OCI-LY1 (cell line): ENCODE measurements around the gene BCR.
"Not testable (repeated sequence)": the region's sequence is repeated elsewhere in the genome, so short reads cannot be mapped to it uniquely, and the experiment has no call there.

Experiments used
- H2AFZ ChIP-seq: fragments of 200-600 bp; sonication (generic), shearing (Covaris generic); 2 replicates; pipeline ENCODE4 v1.6.0; 2014; ENCODE audit warnings: antibody characterized with exemption, mild to moderate bottlenecking, low read length
- H3F3A ChIP-seq: fragments of 200-600 bp; sonication (generic), shearing (Covaris generic); 2 replicates; pipeline ENCODE4 v1.6.0; 2014; ENCODE audit warnings: mild to moderate bottlenecking, antibody characterized with exemption, low read length, moderate library complexity; ENCODE audit not compliant: insufficient read depth
- H3K27ac ChIP-seq: fragments of 200-600 bp; sonication (generic); 2 replicates; pipeline ENCODE4 v1.5.1; 2014; ENCODE audit warnings: low read length, mixed run types, mild to moderate bottlenecking, low read depth; ENCODE audit not compliant: poor library complexity, severe bottlenecking
- H3K27me3 ChIP-seq: fragments of 200-600 bp; sonication (generic); 2 replicates; pipeline ENCODE4 v1.6.0; 2014; ENCODE audit warnings: antibody characterized with exemption, mild to moderate bottlenecking, low read length, moderate library complexity; ENCODE audit not compliant: insufficient read depth
- H3K36me3 ChIP-seq: fragments of 200-600 bp; sonication (generic); 2 replicates; pipeline ENCODE4 v1.6.1; 2014; ENCODE audit warnings: mild to moderate bottlenecking, antibody characterized with exemption, low read length, moderate library complexity, mixed read lengths; ENCODE audit not compliant: insufficient read depth
- H3K4me1 ChIP-seq: fragments of 200-600 bp; sonication (generic); 2 replicates; pipeline ENCODE4 v1.5.1; 2014; ENCODE audit warnings: mild to moderate bottlenecking, low read length, moderate library complexity; ENCODE audit not compliant: insufficient read depth, severe bottlenecking
- H3K4me2 ChIP-seq: fragments of 200-600 bp; sonication (generic), shearing (Covaris generic); 2 replicates; pipeline ENCODE4 v1.6.1; 2014; ENCODE audit warnings: low read length
- H3K4me3 ChIP-seq: fragments of 200-600 bp; sonication (generic); 2 replicates; pipeline ENCODE4 v1.5.1; 2014; ENCODE audit warnings: low read length, low read depth, mild to moderate bottlenecking, mixed read lengths; ENCODE audit not compliant: poor library complexity, severe bottlenecking
- H3K79me2 ChIP-seq: fragments of 200-600 bp; shearing (Covaris generic); 2 replicates; pipeline ENCODE4 v1.6.1; 2016; ENCODE audit warnings: mixed run types, low read length, mixed read lengths; ENCODE audit not compliant: insufficient read depth
- H3K9ac ChIP-seq: fragments of 200-600 bp; sonication (generic), shearing (Covaris generic); 2 replicates; pipeline ENCODE4 v1.6.1; 2014; ENCODE audit warnings: mild to moderate bottlenecking, low read length, mixed read lengths
- H3K9me2 ChIP-seq: fragments of 200-600 bp; sonication (generic), shearing (Covaris generic); 2 replicates; pipeline ENCODE4 v1.6.1; 2014; ENCODE audit warnings: low read depth, mild to moderate bottlenecking, low read length, mixed read lengths
- H3K9me3 ChIP-seq: fragments of 200-600 bp; shearing (Covaris generic); 2 replicates; pipeline ENCODE4 v1.6.1; 2014; ENCODE audit warnings: low read length, mixed read lengths
- H4K20me1 ChIP-seq: fragments of 200-600 bp; sonication (generic), shearing (Covaris generic); 2 replicates; pipeline ENCODE4 v1.6.0; 2016; ENCODE audit warnings: mild to moderate bottlenecking, low read length; ENCODE audit not compliant: insufficient read depth
- EZH2 ChIP-seq: fragments of 200-600 bp; sonication (generic), shearing (Covaris generic); IDR thresholded peaks from 2 replicates; pipeline ENCODE4 v1.8.0; 2017; ENCODE audit warnings: borderline replicate concordance, mixed run types, mild to moderate bottlenecking, antibody characterized with exemption, low read length, moderate library complexity, mixed read lengths
- TF ChIP-seq, protein P1 (sequence below): fragments of 200-600 bp; sonication (generic), shearing (Covaris generic); IDR thresholded peaks from 2 replicates; pipeline ENCODE4 v1.5.1; 2017; ENCODE audit warnings: mild to moderate bottlenecking, antibody characterized with exemption, low read length, moderate library complexity, mixed read lengths

BCR gene

GRCh38 chr22:23310443-23311097, 130.3 kb downstream of the BCR start:
- H3F3A ChIP-seq, H3K4me2 ChIP-seq, H3K9me2 ChIP-seq, H3K4me3 ChIP-seq, H2AFZ ChIP-seq, H3K9ac ChIP-seq, H3K79me2 ChIP-seq, H3K9me3 ChIP-seq, H3K27me3 ChIP-seq, H4K20me1 ChIP-seq, H3K27ac ChIP-seq, H3K4me1 ChIP-seq: not testable (repeated sequence)
- peaks cover 38% of the 10 kb centered on the region; the same call in 1 of the 2 replicates for H3K36me3 ChIP-seq

GRCh38 chr22:23311635-23312420, 131.5 kb downstream of the BCR start:
- H3K4me1 ChIP-seq, H3K27ac ChIP-seq, H2AFZ ChIP-seq, H3K4me3 ChIP-seq, H3K9ac ChIP-seq, H3F3A ChIP-seq, H3K9me3 ChIP-seq, H4K20me1 ChIP-seq, H3K4me2 ChIP-seq, H3K79me2 ChIP-seq, H3K27me3 ChIP-seq, H3K9me2 ChIP-seq: not testable (repeated sequence)
- H3K36me3 ChIP-seq: peaks cover 33% of the 10 kb centered on the region; the same call in 1 of the 2 replicates

- Histone ChIP-seq H3K4me1 (no peaks in the 10 kb centered on the region), H3K27ac (no peak overlapping the region), H3K9me2 (no peaks in the 10 kb centered on the region), H4K20me1 (no peaks in the 10 kb centered on the region), H3K9ac (no peak overlapping the region), H3F3A (no peaks in the 10 kb centered on the region), H3K79me2 (no peaks in the 10 kb centered on the region), H3K36me3 (peaks cover 30% of the 10 kb centered on the region; the same call in 1 of the 2 replicates), H2AFZ (no peak overlapping the region), H3K27me3 (no peaks in the 10 kb centered on the region), H3K4me2 (no peak overlapping the region), H3K4me3 (no peak overlapping the region), H3K9me3 (no peaks in the 10 kb centered on the region)
- TF ChIP-seq, protein P1, sequence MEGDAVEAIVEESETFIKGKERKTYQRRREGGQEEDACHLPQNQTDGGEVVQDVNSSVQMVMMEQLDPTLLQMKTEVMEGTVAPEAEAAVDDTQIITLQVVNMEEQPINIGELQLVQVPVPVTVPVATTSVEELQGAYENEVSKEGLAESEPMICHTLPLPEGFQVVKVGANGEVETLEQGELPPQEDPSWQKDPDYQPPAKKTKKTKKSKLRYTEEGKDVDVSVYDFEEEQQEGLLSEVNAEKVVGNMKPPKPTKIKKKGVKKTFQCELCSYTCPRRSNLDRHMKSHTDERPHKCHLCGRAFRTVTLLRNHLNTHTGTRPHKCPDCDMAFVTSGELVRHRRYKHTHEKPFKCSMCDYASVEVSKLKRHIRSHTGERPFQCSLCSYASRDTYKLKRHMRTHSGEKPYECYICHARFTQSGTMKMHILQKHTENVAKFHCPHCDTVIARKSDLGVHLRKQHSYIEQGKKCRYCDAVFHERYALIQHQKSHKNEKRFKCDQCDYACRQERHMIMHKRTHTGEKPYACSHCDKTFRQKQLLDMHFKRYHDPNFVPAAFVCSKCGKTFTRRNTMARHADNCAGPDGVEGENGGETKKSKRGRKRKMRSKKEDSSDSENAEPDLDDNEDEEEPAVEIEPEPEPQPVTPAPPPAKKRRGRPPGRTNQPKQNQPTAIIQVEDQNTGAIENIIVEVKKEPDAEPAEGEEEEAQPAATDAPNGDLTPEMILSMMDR: no peak
- TF ChIP-seq EZH2: no peak
Observed at GRCh38 chr22:23313791-23314567, 133.7 kb downstream of the BCR start.

DNA sequence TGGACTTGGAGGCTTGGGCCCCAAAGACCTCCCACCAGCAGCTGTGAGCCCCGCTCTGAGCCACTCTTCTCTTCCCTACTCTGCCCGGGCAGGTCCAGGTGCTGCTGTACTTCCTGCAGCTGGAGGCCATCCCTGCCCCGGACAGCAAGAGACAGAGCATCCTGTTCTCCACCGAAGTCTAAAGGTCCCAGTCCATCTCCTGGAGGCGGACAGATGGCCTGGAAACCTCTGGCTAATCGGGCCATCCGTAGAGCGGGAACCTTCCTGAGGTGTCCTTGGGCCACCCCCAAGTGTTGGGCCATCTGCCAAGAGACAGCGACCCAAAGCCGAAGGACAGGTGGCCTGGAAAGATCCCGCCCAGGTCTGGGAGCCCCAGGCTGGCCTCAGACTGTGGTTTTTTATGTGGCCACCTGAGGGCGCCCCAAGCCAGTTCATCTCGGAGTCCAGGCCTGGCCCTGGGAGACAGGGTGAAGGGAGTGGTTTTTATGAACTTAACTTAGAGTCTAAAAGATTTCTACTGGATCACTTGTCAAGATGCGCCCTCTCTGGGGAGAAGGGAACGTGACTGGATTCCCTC, 135.1 kb downstream of the BCR start:
- no peak overlapping the region for H3K4me3 ChIP-seq
- H3F3A ChIP-seq: no peaks in the 10 kb centered on the region
- H3K9me2 ChIP-seq: no peaks in the 10 kb centered on the region
- H4K20me1 ChIP-seq: no peaks in the 10 kb centered on the region
- H3K9ac ChIP-seq: no peak overlapping the region
- no peaks in the 10 kb centered on the region for H3K27me3 ChIP-seq
- H3K27ac ChIP-seq: no peak overlapping the region
- H3K4me1 ChIP-seq: no peaks in the 10 kb centered on the region
- no peak overlapping the region for H2AFZ ChIP-seq
- H3K36me3 ChIP-seq: peaks cover 30% of the 10 kb centered on the region; the same call in 1 of the 2 replicates
- H3K9me3 ChIP-seq: no peaks in the 10 kb centered on the region
- H3K4me2 ChIP-seq: no peak overlapping the region
- H3K79me2 ChIP-seq: no peaks in the 10 kb centered on the region
- TF ChIP-seq EZH2: no peak
- TF ChIP-seq, protein P1: peak; percentile 63

GRCh38 chr22:23316596-23316995, 136.3 kb downstream of the BCR start:
- H2AFZ ChIP-seq, H3F3A ChIP-seq, H3K9me3 ChIP-seq, H3K79me2 ChIP-seq, H3K9ac ChIP-seq, H3K4me3 ChIP-seq, H4K20me1 ChIP-seq, H3K4me2 ChIP-seq, H3K27me3 ChIP-seq, H3K27ac ChIP-seq, H3K4me1 ChIP-seq, H3K9me2 ChIP-seq: not testable (repeated sequence)
- peaks cover 30% of the 10 kb centered on the region; the same call in 1 of the 2 replicates for H3K36me3 ChIP-seq
